RWPE2 (cell line): ENCODE data around the gene EFR3B.

ENCODE experiments used
- ATAC-seq: fragments of 200-7000 bp; cut with Tn5 transposase; 3 replicates; pipeline ENCODE4 v1.9.1; 2021; ENCODE audit warnings: low read depth
- DNase-seq: peaks from one replicate; pipeline ENCODE4 v3.0.0-alpha.2; 2020; ENCODE audit warnings: low spot score
- H3K27ac ChIP-seq: fragments of 450-650 bp; 2 replicates; pipeline ENCODE4 v1.5.1; 2017; ENCODE audit warnings: mild to moderate bottlenecking; ENCODE audit not compliant: poor library complexity, severe bottlenecking
- H3K27me3 ChIP-seq: fragments of 250-450 bp; sonication (Bioruptor Pico); 2 replicates; pipeline ENCODE4 v1.5.1; 2021; ENCODE audit warnings: mild to moderate bottlenecking, moderate library complexity; ENCODE audit not compliant: insufficient read depth, poor library complexity, severe bottlenecking
- H3K36me3 ChIP-seq: fragments of 250-450 bp; sonication (Bioruptor Pico); 2 replicates; pipeline ENCODE4 v1.5.1; 2020; ENCODE audit warnings: low read depth, mild to moderate bottlenecking, moderate library complexity
- H3K4me1 ChIP-seq: fragments of 250-450 bp; sonication (Bioruptor Pico); 2 replicates; pipeline ENCODE4 v1.5.1; 2021; ENCODE audit warnings: mild to moderate bottlenecking, moderate library complexity; ENCODE audit not compliant: insufficient read depth, poor library complexity, severe bottlenecking
- H3K4me3 ChIP-seq: fragments of 250-450 bp; sonication (Bioruptor Pico); 2 replicates; pipeline ENCODE4 v1.5.1; 2021; ENCODE audit warnings: mild to moderate bottlenecking, moderate library complexity; ENCODE audit not compliant: severe bottlenecking
- H3K9me3 ChIP-seq: fragments of 250-450 bp; sonication (Bioruptor Pico); 2 replicates; pipeline ENCODE4 v1.5.1; 2021; ENCODE audit warnings: mild to moderate bottlenecking, moderate library complexity; ENCODE audit not compliant: severe bottlenecking
- CTCF ChIP-seq: fragments of 450-650 bp; IDR thresholded peaks from one replicate; pipeline ENCODE4 v1.5.1; 2017; ENCODE audit warnings: mild to moderate bottlenecking, moderate library complexity; ENCODE audit not compliant: poor library complexity, severe bottlenecking

The EFR3B gene

DNA sequence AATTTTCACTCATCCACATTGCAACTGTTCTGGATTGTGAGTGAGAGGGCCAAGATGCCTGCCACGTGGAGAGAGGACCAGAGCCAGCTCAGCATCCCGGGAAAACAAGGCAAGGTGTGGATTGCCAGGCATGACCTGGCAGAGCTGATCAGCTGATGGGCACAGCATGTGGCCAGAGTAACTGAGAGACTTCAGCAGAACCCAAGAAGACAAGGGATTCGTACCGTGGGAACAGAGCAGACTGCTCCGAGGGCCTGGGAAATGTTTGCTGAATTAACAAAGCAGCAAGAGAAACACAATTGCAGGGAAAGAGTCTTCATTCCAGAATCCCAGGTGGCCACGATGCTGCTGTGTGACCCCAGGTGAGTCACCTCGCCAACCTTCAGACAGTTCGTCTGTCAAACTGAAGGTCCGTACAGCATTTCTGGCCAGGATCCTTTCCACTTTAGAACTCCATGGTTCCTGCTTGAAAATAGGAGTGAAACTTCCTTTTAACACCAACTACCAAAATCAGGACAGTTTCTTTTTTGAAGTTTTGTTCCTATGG, 152.8 kb downstream of the EFR3B start:
- Histone ChIP-seq H3K4me3 (no peak overlapping the region), H3K27ac (no peak overlapping the region), H3K36me3 (no peaks in the 10 kb centered on the region), H3K27me3 (no peaks in the 10 kb centered on the region), H3K4me1 (no peaks in the 10 kb centered on the region), H3K9me3 (no peaks in the 10 kb centered on the region)
- DNase-seq (no peak), ATAC-seq (no peak)
- TF ChIP-seq CTCF = no peak

- no peak overlapping the region for H3K4me3 ChIP-seq
- H3K9me3 ChIP-seq = no peaks in the 10 kb centered on the region
- DNase-seq (no peak), ATAC-seq (no peak)
- H3K27ac ChIP-seq = no peak overlapping the region
- TF ChIP-seq CTCF = no peak
- no peaks in the 10 kb centered on the region for H3K27me3 ChIP-seq
- no peaks in the 10 kb centered on the region for H3K36me3 ChIP-seq
- H3K4me1 ChIP-seq = no peaks in the 10 kb centered on the region
These were observed 155.7 kb downstream of the EFR3B start for GRCh38 chr2:25197336-25198208.

DNA sequence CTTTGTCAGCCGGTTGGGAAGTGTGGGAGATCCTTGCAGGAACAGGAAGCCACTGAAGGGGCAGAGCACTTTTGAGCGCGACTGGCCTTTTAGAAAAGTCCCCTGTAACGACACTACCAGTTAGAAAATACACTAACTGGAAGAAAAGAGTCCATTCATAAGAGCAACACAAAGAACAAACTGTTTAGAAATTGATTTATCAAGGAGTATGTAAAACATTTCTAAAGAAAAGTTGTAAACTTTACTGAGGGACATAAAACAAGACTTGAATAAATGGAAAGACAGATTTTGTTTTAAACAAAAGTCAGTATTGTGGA, 156.3 kb downstream of the EFR3B start:
- DNase-seq (no peak), ATAC-seq (no peak)
- H3K36me3 ChIP-seq = no peaks in the 10 kb centered on the region
- H3K4me3 ChIP-seq = no peak overlapping the region
- H3K9me3 ChIP-seq = no peaks in the 10 kb centered on the region
- H3K27me3 ChIP-seq = no peaks in the 10 kb centered on the region
- no peak overlapping the region for H3K27ac ChIP-seq
- TF ChIP-seq CTCF = no peak
- H3K4me1 ChIP-seq = no peaks in the 10 kb centered on the region

GRCh38 chr2:25198576-25198975, 156.7 kb downstream of the EFR3B start:
- no peaks in the 10 kb centered on the region for H3K4me1 ChIP-seq
- TF ChIP-seq CTCF = no peak
- H3K27me3 ChIP-seq = no peaks in the 10 kb centered on the region
- H3K4me3 ChIP-seq = no peak overlapping the region
- no peak overlapping the region for H3K27ac ChIP-seq
- ATAC-seq = no peak
- H3K36me3 ChIP-seq = no peaks in the 10 kb centered on the region
- no peaks in the 10 kb centered on the region for H3K9me3 ChIP-seq
- no peak for DNase-seq

GRCh38 chr2:25201265-25201664, 159.4 kb downstream of the EFR3B start:
- Histone ChIP-seq H3K27ac (no peak overlapping the region), H3K9me3 (no peaks in the 10 kb centered on the region), H3K36me3 (no peaks in the 10 kb centered on the region), H3K27me3 (no peaks in the 10 kb centered on the region), H3K4me1 (no peaks in the 10 kb centered on the region), H3K4me3 (no peak overlapping the region)
- no peak for TF ChIP-seq CTCF
- ATAC-seq (0 out of 3 replicates have a peak, but pooled peaks have one; percentile 38), DNase-seq (no peak)
